OCI-LY7 (cell line): ENCODE results near the gene KRTAP5-9.

ENCODE experiments used
- CTCF ChIP-seq: fragments of 200-600 bp; sonication (generic); conservative IDR thresholded peaks from 2 replicates; pipeline ENCODE4 v1.5.1; 2014; ENCODE audit warnings: mild to moderate bottlenecking, antibody characterized with exemption, low read length, moderate library complexity, mixed read lengths
- EZH2phosphoT487 ChIP-seq: fragments of 200-600 bp; sonication (generic); IDR thresholded peaks from 2 replicates; pipeline ENCODE4 v1.6.1; 2018; ENCODE audit warnings: low read depth, borderline replicate concordance, mild to moderate bottlenecking, mixed run types, antibody characterized with exemption, low read length, moderate library complexity, mixed read lengths

DNA sequence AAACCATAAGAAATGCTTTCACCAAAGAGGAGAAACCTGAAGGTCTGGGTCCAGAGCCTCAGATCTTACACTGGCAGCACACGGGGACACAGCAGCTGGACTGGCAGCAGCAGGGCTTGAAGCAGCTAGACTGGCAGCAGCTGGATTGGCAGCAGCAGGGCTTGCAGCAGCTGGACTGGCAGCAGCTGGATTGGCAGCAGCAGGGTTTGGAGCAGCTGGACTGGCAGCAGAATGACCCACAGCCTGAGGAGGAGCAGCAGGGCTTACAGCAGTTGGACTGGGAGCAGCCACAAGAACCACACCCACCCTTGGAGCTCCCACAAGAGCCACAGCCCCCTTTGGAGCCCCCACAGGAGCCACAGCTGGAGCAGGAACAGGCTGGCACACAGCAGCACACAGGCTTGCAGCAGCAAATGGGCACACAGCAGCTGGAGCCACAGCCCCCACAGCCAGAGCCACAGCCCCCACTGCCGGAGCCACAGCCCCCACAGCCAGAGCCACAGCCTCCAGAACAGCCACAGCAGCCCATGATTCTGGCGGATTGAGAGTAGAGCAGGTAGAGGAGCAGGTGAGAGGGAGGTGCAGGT lies 34.2 kb downstream of the KRTAP5-9 start, which contains the start of gene KRTAP5-11:
- no peak for TF ChIP-seq CTCF
- no peak for TF ChIP-seq EZH2phosphoT487
